IMR-90 (cell line): ENCODE data around the gene PDXK. TPM values are rescaled to one million over a fixed set of nuclear protein-coding genes. Genes with fewer than 3 reads are reported as not detected.

Experiments used
- ATAC-seq: fragments of 200-7000 bp; cut with Tn5 transposase; 2 replicates; pipeline ENCODE4 v1.9.1; 2020; ENCODE audit warnings: low read depth, mild to moderate bottlenecking, moderate library complexity
- BruUV-seq: library from RNA; stranded (reverse); fragments of 400-500 nt; replicated peaks from 2 replicates; lab custom pipeline; 2021; lab: Mats Ljungman, UMichigan
- CTCF ChIA-PET: fragments of 300-600 bp; formaldehyde crosslinking; extraction: SDS; loops from one replicate; lab custom pipeline; 2021; ENCODE audit warnings: antibody characterized with exemption; lab: Yijun Ruan, JAX
- POLR2A ChIA-PET: fragments of 300-600 bp; sonication (Branson Sonifier 250); formaldehyde crosslinking; loops from one replicate; lab custom pipeline; 2022; ENCODE audit warnings: antibody characterized with exemption; ENCODE audit not compliant: unreplicated experiment; lab: Charles Lee
- DNase-seq: peaks from one replicate; pipeline ENCODE4 v3.0.0; 2013
- H2AFZ ChIP-seq: replicated peaks from 2 replicates; pipeline ENCODE3; 2013; ENCODE audit warnings: low read length, mild to moderate bottlenecking; ENCODE audit not compliant: poor library complexity
- H2AK5ac ChIP-seq: 2 replicates; pipeline ENCODE4 v1.6.1; 2013; ENCODE audit warnings: low read depth, low read length, inconsistent platforms
- H2AK9ac ChIP-seq: replicated peaks from 2 replicates; pipeline ENCODE3; 2013; ENCODE audit warnings: mild to moderate bottlenecking, low read depth, low read length, moderate library complexity; ENCODE audit not compliant: poor library complexity
- H2BK120ac ChIP-seq: 2 replicates; pipeline ENCODE4 v1.6.1; 2013; ENCODE audit warnings: low read depth, low read length, inconsistent platforms
- H2BK15ac ChIP-seq: 3 replicates; pipeline ENCODE4 v1.6.1; 2013; ENCODE audit warnings: low read depth, low read length, inconsistent platforms
- H2BK20ac ChIP-seq: 2 replicates; pipeline ENCODE4 v1.6.1; 2013; ENCODE audit warnings: low read depth, mild to moderate bottlenecking, inconsistent platforms, low read length, moderate library complexity
- H2BK5ac ChIP-seq: 2 replicates; pipeline ENCODE4 v1.6.1; 2013; ENCODE audit warnings: mild to moderate bottlenecking, low read depth, low read length, inconsistent platforms; ENCODE audit not compliant: poor library complexity, severe bottlenecking
- H3K14ac ChIP-seq: replicated peaks from 2 replicates; pipeline ENCODE4 v1.6.1; 2013; ENCODE audit warnings: low read depth, low read length, inconsistent platforms
- H3K18ac ChIP-seq: 2 replicates; pipeline ENCODE4 v1.6.1; 2013; ENCODE audit warnings: low read depth, low read length, control low read depth
- H3K23ac ChIP-seq: 2 replicates; pipeline ENCODE4 v1.6.1; 2013; ENCODE audit warnings: low read depth, low read length, inconsistent platforms
- H3K27ac ChIP-seq: 2 replicates; pipeline ENCODE4 v1.5.1; 2013; ENCODE audit warnings: mild to moderate bottlenecking, control low read depth, low read length; ENCODE audit not compliant: insufficient read depth
- H3K27me3 ChIP-seq: 2 replicates; pipeline ENCODE4 v1.6.1; 2013; ENCODE audit warnings: low read length; ENCODE audit not compliant: control insufficient read depth, insufficient read depth
- H3K36me3 ChIP-seq: 2 replicates; pipeline ENCODE4 v1.6.1; 2013; ENCODE audit warnings: low read length, mixed read lengths; ENCODE audit not compliant: control insufficient read depth, insufficient read depth
- H3K4ac ChIP-seq: 2 replicates; pipeline ENCODE4 v1.6.1; 2013; ENCODE audit warnings: low read depth, low read length, inconsistent platforms
- H3K4me1 ChIP-seq: 2 replicates; pipeline ENCODE4 v1.6.1; 2013; ENCODE audit warnings: low read length, mixed read lengths; ENCODE audit not compliant: control insufficient read depth, insufficient read depth
- H3K4me2 ChIP-seq: 2 replicates; pipeline ENCODE4 v1.6.1; 2013; ENCODE audit warnings: low read depth, mild to moderate bottlenecking, control low read depth, low read length, moderate library complexity
- H3K4me3 ChIP-seq: 2 replicates; pipeline ENCODE4 v1.5.1; 2013; ENCODE audit warnings: low read depth, mild to moderate bottlenecking, control low read depth, low read length, moderate library complexity; ENCODE audit not compliant: insufficient read depth
- H3K56ac ChIP-seq: 2 replicates; pipeline ENCODE4 v1.6.1; 2013; ENCODE audit warnings: low read length, inconsistent platforms; ENCODE audit not compliant: insufficient read depth; ENCODE audit errors: extremely low read depth
- H3K79me1 ChIP-seq, 2 experiments: 2 replicates each; pipeline ENCODE4 v1.6.1; 2013; ENCODE audit warnings: low read length in 2 of 2, inconsistent platforms in 1 of 2, low read depth in 1 of 2
- H3K9ac ChIP-seq: 2 replicates; pipeline ENCODE4 v1.6.1; 2013; ENCODE audit warnings: low read depth, low read length, control low read depth
- H3K9me1 ChIP-seq: 2 replicates; pipeline ENCODE4 v1.6.1; 2013; ENCODE audit warnings: low read length, inconsistent platforms; ENCODE audit not compliant: insufficient read depth
- H3K9me3 ChIP-seq: 2 replicates; pipeline ENCODE4 v1.6.1; 2013; ENCODE audit warnings: low read length; ENCODE audit not compliant: control insufficient read depth, insufficient read depth
- H4K20me1 ChIP-seq: 2 replicates; pipeline ENCODE4 v1.6.1; 2013; ENCODE audit warnings: low read length, inconsistent platforms; ENCODE audit not compliant: insufficient read depth
- H4K5ac ChIP-seq: 2 replicates; pipeline ENCODE4 v1.6.1; 2013; ENCODE audit warnings: mild to moderate bottlenecking, low read depth, low read length, control low read depth
- H4K8ac ChIP-seq, 2 experiments: 2 replicates each; pipeline ENCODE4 v1.6.1; 2013; ENCODE audit warnings: low read depth in 2 of 2, low read length in 2 of 2, control low read depth in 1 of 2, inconsistent platforms in 1 of 2
- H4K91ac ChIP-seq: 2 replicates; pipeline ENCODE4 v1.6.1; 2013; ENCODE audit warnings: low read depth, low read length, inconsistent platforms; ENCODE audit not compliant: insufficient read depth
- BHLHE40 ChIP-seq: fragments of 150-350 bp; IDR thresholded peaks from 2 replicates; pipeline ENCODE4 v1.6.1; 2016; ENCODE audit warnings: mild to moderate bottlenecking, low read depth, low read length
- CEBPB ChIP-seq: IDR thresholded peaks from 2 replicates; pipeline ENCODE4 v1.6.1; 2012; ENCODE audit warnings: low read depth, low read length, improper control_type of control experiment
- CHD1 ChIP-seq: IDR thresholded peaks from 2 replicates; pipeline ENCODE4 v1.6.1; 2012; ENCODE audit warnings: low read depth, low read length, improper control_type of control experiment
- ELK1 ChIP-seq: fragments of 150-350 bp; IDR thresholded peaks from 2 replicates; pipeline ENCODE4 v1.6.1; 2016; ENCODE audit warnings: low read depth, mild to moderate bottlenecking, low read length, moderate library complexity, borderline replicate concordance
- FOS ChIP-seq: fragments of 150-350 bp; IDR thresholded peaks from 2 replicates; pipeline ENCODE4 v1.6.1; 2016; ENCODE audit warnings: low read depth, low read length
- MAFK ChIP-seq: IDR thresholded peaks from 2 replicates; pipeline ENCODE4 v1.6.1; 2012; ENCODE audit warnings: low read depth, low read length, improper control_type of control experiment
- MAZ ChIP-seq: IDR thresholded peaks from 2 replicates; pipeline ENCODE4 v1.6.1; 2012; ENCODE audit warnings: low read depth, mild to moderate bottlenecking, low read length, improper control_type of control experiment, moderate library complexity, borderline replicate concordance
- MXI1 ChIP-seq: IDR thresholded peaks from 2 replicates; pipeline ENCODE4 v1.6.1; 2012; ENCODE audit warnings: low read depth, mild to moderate bottlenecking, low read length, moderate library complexity, borderline replicate concordance
- NFE2L2 ChIP-seq: fragments of 150-350 bp; IDR thresholded peaks from 2 replicates; pipeline ENCODE4 v1.6.1; 2016; ENCODE audit warnings: low read depth, mild to moderate bottlenecking, low read length
- POLR2A ChIP-seq: IDR thresholded peaks from 2 replicates; pipeline ENCODE4 v1.6.1; 2012; ENCODE audit warnings: mild to moderate bottlenecking, low read depth, low read length
- RAD21 ChIP-seq: IDR thresholded peaks from 2 replicates; pipeline ENCODE4 v1.6.1; 2012; ENCODE audit warnings: low read length, improper control_type of control experiment
- RCOR1 ChIP-seq: IDR thresholded peaks from 2 replicates; pipeline ENCODE4 v1.6.1; 2012; ENCODE audit warnings: mild to moderate bottlenecking, low read length, improper control_type of control experiment; ENCODE audit not compliant: insufficient replicate concordance
- RFX5 ChIP-seq: IDR thresholded peaks from 2 replicates; pipeline ENCODE4 v1.8.0; 2012; ENCODE audit warnings: low read depth, mild to moderate bottlenecking, low read length, moderate library complexity
- SMC3 ChIP-seq: fragments of 150-350 bp; IDR thresholded peaks from 2 replicates; pipeline ENCODE4 v1.6.1; 2016; ENCODE audit warnings: low read depth, mild to moderate bottlenecking, antibody characterized with exemption, low read length, moderate library complexity
- WGBS, 2 experiments: methylation state at CpG; one replicate each; pipeline versions ENCODE4 v1.1.5 to v1.1.7; 2013; ENCODE audit warnings: missing lambda C conversion rate in 2 of 2; ENCODE audit not compliant: insufficient read length in 1 of 2; ENCODE audit errors: extremely low coverage in 2 of 2; 5-methylcytosine and 5-hydroxymethylcytosine counted together
- dilution Hi-C: fragments of 300-500 bp; cut with HindIII; formaldehyde crosslinking; loops from one replicate; pipeline ENCODE4 v1.14.3; 2018; ENCODE audit warnings: low sequenced_read_pairs; ENCODE audit not compliant: unreplicated experiment
- in situ Hi-C: fragments of 300-500 bp; cut with MboI; formaldehyde crosslinking; loops from 3 replicates; pipeline ENCODE4 v1.14.3; 2019; ENCODE audit warnings: low sequenced_read_pairs, inconsistent platforms, mixed read lengths
- intact Hi-C: fragments of 100-400 bp; cut with micrococcal nuclease; formaldehyde crosslinking; loops from 2 replicates; pipeline ENCODE4 v1.10.0; 2022
- polyA plus RNA-seq, 3 experiments: library from polyadenylated mRNA; depleted of rRNA; stranded (reverse); fragments of >200 nt; gene quantifications; 2 replicates each; pipeline ENCODE4 v1.2.3, GENCODE V29; 2012; ENCODE audit warnings: low replicate concordance in 1 of 3
- total RNA-seq: library from RNA; depleted of rRNA; stranded (reverse); fragments of >200 nt; gene quantifications from 2 replicates; pipeline ENCODE4 v1.2.3, GENCODE V29; 2012
- TF ChIP-seq, protein P1 (sequence below): conservative IDR thresholded peaks from 2 replicates; pipeline ENCODE4 v1.5.1; 2012; ENCODE audit warnings: mild to moderate bottlenecking, low read depth, low read length, improper control_type of control experiment
- TF ChIP-seq, protein P2 (sequence below): fragments of 150-350 bp; IDR thresholded peaks from 2 replicates; pipeline ENCODE4 v1.6.1; 2017; ENCODE audit warnings: mild to moderate bottlenecking, antibody characterized with exemption, low read length, low read depth

Gene PDXK
- total and polyA plus RNA-seq, 2 of the 4 experiments (the other 2 are of a cell fraction) = 155 to 312 TPM

GRCh38 chr21:43760391-43760958 is 41.5 kb downstream of the PDXK start:
- H4K91ac ChIP-seq = no peak overlapping the region
- H3K27me3 ChIP-seq = no peaks in the 10 kb centered on the region
- H3K14ac ChIP-seq = no peak overlapping the region
- no peak overlapping the region for H3K4me2 ChIP-seq
- BruUV-seq = no TSS peak
- in situ Hi-C loops = no loop called here
- no peak overlapping the region for H3K9ac ChIP-seq
- no peak overlapping the region for H3K23ac ChIP-seq
- TF ChIP-seq ELK1 = no peak
- TF ChIP-seq MAZ = no peak
- TF ChIP-seq, protein P1, sequence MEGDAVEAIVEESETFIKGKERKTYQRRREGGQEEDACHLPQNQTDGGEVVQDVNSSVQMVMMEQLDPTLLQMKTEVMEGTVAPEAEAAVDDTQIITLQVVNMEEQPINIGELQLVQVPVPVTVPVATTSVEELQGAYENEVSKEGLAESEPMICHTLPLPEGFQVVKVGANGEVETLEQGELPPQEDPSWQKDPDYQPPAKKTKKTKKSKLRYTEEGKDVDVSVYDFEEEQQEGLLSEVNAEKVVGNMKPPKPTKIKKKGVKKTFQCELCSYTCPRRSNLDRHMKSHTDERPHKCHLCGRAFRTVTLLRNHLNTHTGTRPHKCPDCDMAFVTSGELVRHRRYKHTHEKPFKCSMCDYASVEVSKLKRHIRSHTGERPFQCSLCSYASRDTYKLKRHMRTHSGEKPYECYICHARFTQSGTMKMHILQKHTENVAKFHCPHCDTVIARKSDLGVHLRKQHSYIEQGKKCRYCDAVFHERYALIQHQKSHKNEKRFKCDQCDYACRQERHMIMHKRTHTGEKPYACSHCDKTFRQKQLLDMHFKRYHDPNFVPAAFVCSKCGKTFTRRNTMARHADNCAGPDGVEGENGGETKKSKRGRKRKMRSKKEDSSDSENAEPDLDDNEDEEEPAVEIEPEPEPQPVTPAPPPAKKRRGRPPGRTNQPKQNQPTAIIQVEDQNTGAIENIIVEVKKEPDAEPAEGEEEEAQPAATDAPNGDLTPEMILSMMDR = no peak
- TF ChIP-seq POLR2A = no peak
- no peak for TF ChIP-seq FOS
- no peak for TF ChIP-seq BHLHE40
- TF ChIP-seq MXI1 = no peak
- no peak for TF ChIP-seq CEBPB
- no peak for TF ChIP-seq NFE2L2
- TF ChIP-seq RFX5 = no peak
- TF ChIP-seq MAFK = no peak
- no peak for TF ChIP-seq CHD1
- no peak for TF ChIP-seq SMC3
- TF ChIP-seq, protein P2, sequence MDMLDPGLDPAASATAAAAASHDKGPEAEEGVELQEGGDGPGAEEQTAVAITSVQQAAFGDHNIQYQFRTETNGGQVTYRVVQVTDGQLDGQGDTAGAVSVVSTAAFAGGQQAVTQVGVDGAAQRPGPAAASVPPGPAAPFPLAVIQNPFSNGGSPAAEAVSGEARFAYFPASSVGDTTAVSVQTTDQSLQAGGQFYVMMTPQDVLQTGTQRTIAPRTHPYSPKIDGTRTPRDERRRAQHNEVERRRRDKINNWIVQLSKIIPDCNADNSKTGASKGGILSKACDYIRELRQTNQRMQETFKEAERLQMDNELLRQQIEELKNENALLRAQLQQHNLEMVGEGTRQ = no peak
- no peak for TF ChIP-seq RCOR1
- no peak for TF ChIP-seq RAD21
- ChIA-PET CTCF (no interaction called here), POLR2A (no interaction called here)
- H3K36me3 ChIP-seq = peaks cover 60% of the 10 kb centered on the region
- H4K20me1 ChIP-seq = 0 out of 2 replicates have a peak, but pooled peaks cover 4% of the 10 kb centered on the region
- H2BK20ac ChIP-seq = no peak overlapping the region
- peak overlapping the region; percentile 46 for H2AK9ac ChIP-seq
- no peak overlapping the region for H2AFZ ChIP-seq
- no peak for ATAC-seq
- H3K4ac ChIP-seq = no peak overlapping the region
- no peak overlapping the region for H3K27ac ChIP-seq
- H3K4me3 ChIP-seq = no peak overlapping the region
- no peak overlapping the region for H3K18ac ChIP-seq
- peaks cover 8% of the 10 kb centered on the region; the same call in 1 of the 2 replicates for H3K4me1 ChIP-seq
- H3K79me1 ChIP-seq = peaks cover 0 to 6% of the 10 kb centered on the region in 2 experiments; a peak in 1 of 4 replicates
- no peak overlapping the region for H2BK5ac ChIP-seq
- H3K56ac ChIP-seq = no peak overlapping the region
- H2BK15ac ChIP-seq = no peak overlapping the region
- no peak overlapping the region for H2AK5ac ChIP-seq
- 94% methylated on average over 8 of the region's 22 CpGs; no CpG with 5 or more reads in 1 of the 2 experiments for WGBS, 2 experiments
- dilution Hi-C loops = no loop called here
- peaks cover 2% of the 10 kb centered on the region; the same call in 1 of the 2 replicates for H3K9me1 ChIP-seq
- H4K8ac ChIP-seq = no peak overlapping the region
- no peak for DNase-seq
- H2BK120ac ChIP-seq = no peak overlapping the region
- peaks cover 3% of the 10 kb centered on the region; the same call in 1 of the 2 replicates for H3K9me3 ChIP-seq
- no peak overlapping the region for H4K5ac ChIP-seq
- intact Hi-C loops = no loop called here
